NCI-H1105 (cell line): ENCODE measurements around the gene CENPP.

Experiments used
- DNase-seq: peaks from one replicate; lab custom pipeline; 2025; lab: John Stamatoyannopoulos, UW

The CENPP gene

DNA sequence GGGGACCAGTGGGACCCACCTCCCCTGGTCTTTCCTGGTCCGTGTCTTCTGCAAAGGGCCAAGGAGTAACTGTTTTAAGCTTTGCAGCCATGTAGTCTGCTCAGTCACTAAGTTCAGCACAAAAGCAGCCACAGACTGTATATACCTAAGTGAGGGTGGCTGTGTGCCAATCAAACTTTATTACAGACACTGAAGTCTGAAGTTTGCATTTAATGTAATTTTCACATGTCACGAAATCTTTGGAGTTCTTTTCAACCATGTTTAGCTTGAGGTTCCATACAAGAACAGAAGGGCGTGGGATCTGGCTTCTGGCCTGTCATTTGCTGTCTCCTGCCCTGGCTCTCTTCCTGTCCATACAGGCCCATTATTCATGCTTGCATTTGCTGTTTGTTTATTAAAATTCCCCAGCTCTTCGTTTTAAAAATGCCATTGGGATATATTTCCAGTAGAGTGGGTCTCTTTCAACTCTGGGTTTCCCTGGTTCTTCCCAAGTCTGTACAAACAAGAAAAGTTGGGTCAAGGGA, 274.2 kb downstream of the CENPP start:
- DNase-seq: no peak

DNA sequence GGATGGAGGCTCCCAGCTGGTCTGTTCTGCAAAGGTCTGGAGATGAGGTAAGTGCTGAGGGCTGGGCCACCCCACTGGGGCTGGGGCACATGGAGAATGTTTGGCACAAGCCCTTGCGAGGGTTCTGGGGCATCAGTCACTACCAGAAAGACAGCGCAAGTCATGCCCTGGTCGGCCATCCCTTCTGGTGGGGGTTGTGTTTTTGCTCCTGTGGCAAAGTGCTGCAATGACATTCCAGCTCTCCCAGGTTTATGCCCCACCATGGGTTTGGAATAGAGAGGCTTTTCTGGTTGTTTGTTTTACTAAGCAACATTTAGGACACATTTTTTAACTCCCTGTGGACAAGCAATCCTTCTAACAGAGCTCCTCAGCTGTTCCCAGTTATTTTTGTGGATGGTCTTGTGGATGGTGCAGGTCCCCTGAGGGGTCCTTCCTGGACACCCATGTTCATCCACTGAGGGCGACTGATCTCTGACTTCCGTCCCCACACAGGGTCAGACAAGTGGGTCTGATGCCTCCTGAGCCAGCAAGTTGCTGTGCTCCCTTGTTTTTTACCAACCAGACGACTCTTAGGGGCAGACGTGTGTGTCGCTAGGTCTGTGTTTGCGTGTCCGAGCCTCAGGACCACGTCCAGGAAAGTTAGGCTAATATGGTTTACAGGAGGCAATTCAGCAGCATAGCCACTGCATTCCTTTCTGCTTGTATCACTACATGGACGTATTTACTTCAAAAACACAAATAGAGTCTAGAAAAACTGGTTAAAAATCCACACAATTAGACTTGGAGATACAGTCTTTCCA, 274.9 kb downstream of the CENPP start:
- no peak for DNase-seq

DNA sequence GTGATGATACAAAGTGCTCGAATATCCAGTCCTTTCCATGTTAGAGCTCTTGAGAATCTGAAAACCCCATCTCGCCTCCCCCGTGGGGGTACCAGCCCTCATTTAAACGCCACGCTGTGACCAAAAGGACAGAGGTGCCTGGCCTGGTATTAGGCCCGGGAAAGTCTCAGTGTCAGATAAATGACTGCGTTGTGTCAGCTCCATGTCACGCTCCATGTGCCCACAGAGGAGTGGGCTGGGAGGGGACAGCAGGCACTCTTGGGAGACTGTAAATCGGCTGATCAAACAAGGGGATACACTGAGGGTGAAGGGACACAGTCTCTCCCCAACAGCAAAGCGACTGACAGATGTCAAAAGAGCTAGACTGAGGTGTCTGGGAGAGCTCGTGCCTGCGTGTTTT, 275.7 kb downstream of the CENPP start:
- DNase-seq: no peak

DNA sequence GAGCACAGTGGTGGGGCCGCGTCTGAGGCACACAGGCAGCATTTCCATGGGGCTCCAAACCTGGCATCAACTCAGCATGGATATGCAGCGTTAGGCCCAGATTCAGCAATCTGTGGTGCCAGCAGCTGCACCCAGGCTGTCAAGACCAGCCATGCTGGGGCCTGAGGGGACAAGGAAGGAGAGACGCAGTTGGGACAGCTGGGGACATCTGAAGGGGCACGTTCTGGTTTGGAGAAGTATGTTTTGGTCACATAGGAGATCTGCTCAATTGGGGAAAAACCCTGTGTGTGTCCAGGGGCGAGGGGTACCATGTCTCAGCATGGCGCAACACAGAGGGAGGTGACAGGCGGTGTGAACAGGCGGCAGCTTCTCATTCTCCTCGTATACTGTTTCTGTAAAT, 276.7 kb downstream of the CENPP start:
- no peak for DNase-seq

DNA sequence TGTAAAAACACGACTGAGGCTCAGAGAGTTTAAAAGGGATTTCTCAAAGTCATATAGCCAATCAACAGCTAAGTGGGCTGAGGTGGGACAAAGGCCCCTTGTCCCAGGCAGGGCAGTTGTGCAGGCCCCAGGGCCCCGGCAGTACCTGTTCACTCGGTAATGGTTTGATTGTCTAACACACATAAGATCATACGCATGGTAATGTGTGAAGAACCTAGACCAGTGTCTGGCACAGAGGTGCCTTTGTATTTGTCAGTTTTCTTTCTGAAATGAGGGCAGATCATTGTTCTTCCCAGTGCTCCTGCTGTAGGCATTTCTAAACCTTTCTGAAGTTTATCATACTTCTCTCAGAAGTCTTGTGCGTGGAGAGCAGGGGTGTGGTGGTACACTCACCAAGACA, 277.3 kb downstream of the CENPP start:
- no peak for DNase-seq

DNA sequence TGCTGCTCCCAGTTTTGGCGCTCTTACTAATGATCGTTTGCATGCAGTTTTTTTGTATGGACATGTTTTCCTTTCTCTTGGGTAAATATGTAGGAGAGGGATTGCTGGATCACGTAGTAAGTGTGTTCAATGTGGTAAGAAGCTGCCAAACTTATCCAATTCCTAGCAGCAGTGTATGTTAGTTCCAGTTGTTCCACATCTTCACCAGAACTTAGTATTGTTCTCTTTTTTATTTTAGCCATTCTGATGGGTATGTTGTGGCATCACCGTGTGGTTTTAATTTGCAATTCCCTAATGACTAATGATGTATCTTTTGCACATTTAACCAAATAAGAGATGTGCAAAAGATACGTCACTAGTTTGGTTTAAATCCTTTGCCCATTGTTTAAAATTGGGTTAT, 278.2 kb downstream of the CENPP start:
- DNase-seq: no peak

DNA sequence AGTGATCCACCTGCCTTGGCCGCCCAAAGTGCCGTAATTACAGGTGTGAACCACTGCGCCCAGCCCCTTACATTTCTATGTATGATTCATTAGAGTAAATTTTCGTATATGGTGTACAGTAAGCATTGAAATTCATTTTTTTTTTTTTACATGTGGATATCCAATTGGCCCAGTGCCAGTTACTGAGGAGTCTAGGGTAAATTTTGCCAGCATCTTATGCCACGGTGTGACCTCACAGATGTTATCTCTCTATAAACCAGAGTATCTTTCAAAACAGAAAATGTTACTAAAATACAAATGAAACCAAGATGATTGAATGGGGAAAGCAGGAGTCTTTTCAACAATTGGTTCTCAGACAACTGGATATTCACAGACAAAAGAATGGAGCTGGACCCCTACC, 279.5 kb downstream of the CENPP start:
- no peak for DNase-seq

DNA sequence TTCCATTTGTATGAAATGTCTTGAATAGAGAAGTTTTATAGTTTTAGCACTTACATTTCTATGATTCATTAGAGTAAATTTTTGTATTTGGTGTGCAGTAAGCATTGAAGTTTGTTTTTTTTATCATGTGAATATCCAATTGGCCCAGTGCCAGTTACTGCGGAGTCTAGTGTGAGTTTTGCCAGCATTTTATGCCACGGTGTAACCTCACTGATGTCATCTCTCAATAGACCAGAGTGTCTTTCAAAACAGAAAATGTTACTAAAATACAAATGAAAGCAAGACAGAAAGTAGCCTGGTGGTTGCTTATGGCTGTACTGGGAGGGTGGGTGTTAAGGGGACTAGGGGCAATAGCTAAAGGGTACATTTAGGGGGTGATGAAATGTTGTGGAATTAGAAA, 281.3 kb downstream of the CENPP start:
- no peak for DNase-seq

DNA sequence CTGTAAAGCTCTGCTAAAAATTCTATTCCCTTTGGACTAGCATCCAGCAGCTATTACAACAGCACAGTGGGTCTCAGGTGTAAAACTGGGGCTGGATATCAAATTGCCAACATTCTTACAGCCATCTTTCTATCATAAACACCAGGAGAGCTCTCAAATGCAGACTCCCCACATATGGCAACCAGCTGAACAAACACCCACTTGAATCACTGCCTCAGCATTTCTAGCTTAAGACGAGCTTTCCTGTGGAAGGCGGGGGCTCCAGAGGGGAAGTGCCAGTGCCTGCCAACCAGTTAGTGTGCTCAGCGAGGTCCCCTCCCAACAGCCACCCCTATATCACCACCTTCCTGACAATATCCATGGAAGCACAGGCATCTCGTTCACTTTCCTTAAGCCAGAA, 282.0 kb downstream of the CENPP start:
- peak; percentile 27 for DNase-seq

DNA sequence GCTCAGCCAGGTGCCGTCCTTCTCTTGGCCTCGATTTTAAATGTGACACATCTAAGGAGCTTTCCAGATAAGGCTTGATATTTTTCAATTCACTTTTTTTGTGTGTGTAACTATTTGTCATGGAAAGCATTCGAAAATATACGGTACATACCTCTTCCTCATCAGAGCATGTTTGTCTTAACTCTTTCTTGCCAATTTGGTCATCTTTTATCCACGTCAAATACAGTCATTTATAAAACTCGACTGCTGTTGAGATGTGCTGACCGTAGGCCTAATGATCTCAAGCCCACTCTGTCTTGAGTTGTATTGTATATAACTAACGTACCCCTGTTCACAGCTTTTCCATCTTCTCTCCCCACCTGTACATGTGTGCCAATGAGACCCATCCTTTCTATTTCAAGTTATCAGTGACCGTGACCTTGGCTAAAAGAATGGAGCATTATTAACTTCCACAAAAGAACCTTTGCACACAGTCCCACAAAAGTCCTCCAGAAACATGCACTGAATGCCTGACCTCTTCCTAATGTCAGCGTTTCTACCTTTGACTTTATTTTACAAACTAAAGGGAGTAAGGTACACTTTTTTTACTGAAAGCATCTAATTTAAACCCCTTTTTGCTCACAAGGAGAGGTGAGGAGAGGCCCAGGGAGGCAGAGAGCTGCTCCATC, 282.6 kb downstream of the CENPP start:
- no peak for DNase-seq

DNA sequence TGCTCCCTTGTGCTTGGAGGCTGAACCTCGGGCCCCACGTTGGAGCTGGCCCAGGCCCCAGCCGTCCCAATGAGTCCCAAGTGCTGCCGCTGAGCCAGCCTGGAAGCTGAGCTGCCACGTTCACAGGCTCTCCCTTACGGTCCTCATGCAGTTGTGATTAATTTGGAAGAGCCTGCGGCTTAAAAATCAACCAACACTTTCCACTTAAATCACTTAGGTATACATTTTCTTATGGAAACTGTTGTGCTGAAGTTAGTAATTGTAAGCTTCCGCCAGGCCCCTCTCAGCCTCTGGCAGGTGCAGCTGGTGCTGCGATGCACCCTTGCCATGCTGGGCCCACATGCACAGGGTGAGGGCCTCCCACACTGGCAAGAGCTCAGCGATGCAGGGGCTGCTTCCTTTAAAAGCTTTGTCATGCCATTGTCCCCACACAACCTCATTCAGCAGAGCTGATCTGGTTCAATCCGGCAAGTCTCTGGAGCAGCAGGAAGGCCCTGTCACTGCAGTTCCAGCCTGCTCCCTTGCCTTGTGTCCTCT, 283.2 kb downstream of the CENPP start:
- DNase-seq: no peak

DNA sequence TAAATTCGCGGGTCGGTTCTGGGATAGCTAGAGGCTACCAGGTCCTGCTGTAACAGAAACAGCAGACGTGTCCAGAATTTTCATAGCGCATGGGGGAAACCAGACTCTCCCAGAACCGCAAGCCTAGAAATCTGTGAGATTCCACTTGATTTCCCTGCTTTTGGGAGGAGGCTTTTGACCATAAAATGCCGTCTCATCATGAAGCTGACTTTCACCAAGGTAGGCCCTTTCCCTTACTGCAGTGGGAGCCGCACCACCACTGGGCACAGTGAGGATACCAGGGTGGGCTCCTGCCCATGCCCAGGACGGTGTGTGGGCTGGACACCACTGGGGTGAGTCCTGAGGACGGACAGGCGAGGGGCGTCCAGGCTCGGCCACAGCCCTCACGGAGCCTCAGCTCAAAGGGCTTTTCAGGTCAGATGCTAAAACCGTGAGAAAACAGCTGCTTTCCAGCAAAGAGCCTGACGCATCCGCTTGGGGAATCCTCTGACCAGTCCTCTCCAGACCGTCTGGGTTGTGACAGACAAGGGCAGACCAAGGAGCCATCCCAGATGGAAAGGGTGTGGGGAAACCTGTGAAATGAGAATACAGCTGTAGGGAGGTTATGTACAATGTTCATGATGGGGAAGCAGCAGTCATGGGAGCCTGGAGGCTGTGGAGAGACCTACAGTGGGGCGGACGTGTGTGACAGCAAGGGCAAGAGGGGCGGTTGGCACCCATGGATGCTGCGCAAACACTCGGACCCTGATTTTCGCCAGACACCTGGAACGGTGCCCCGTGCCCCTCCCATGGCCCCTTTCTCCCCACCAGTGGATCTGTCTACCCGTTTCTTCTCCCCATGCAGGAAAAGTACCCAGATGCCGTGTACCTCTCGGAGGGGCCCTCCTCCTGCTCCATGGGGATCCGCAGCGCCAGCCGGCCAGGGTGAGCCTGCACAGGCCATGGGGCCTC, 285.0 kb downstream of the CENPP start:
- no peak for DNase-seq

DNA sequence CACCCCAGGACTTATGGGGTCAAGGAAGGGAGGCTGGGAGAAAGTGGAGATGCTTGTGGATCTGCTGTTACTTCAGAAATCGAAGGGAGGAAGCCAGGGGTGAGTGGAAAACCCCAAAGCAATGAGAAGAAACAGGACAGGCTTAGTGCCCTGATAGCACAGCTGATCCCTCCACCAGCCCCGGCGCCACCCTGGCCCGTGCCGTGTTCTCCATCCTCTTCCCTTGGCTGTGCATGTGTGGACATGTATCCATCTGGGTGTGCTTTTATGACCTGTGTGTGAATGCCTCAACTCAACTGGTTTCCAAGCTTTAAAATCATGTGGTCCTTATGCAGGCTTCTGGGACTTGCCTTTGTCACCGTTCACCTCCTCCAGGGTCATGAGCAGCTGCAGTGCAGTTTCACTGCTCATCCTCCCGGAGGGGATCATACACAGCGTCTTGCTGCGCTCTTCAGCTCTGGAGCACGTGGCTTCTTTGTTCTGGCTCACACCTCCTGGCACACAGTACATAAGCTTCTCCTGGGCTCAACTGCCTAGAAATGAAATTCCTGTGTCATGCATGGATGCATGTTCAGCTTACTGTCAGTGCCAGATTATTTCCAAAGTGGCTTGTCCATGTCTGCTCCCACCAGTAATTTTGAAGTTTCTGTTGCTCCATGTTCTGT, 286.0 kb downstream of the CENPP start:
- no peak for DNase-seq

DNA sequence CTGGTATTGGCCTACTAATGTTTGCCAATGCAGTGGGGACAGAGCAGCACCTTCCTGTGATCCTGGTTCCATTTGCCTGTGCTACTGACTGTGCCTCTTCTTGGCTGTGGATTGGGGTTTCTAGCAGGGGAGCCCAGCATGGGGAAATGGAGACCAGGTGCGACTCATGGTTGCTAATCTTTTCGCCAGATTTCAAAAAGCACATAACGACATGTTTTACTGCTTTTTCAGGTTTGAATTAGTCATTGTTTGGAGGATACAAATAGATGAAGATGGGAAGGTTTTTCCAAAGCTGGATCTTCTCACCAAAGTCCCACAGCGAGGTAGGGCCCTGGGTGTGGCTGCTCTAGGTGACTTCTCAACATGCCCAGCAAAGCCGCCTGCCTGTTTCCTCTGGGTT, 286.5 kb downstream of the CENPP start:
- no peak for DNase-seq

DNA sequence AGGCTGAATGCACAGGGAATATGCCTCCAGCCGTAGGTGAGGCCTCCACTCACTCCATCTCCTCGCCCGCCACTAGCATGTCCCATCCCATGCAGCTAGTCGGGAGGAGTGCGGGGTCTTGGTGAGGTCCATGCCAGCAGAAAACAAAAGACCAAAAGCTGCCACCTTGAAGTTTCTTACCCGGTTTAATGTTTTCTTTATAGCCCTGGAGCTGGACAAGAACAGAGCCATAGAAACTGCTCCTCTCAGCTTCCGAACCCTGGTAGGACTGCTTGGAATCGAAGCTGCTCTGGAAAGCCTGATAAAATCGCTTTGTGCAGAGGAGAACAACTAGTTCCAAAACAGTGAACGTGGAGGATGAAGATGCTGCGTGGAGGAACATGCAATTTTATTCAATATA, 287.1 kb downstream of the CENPP start:
- DNase-seq: no peak

DNA sequence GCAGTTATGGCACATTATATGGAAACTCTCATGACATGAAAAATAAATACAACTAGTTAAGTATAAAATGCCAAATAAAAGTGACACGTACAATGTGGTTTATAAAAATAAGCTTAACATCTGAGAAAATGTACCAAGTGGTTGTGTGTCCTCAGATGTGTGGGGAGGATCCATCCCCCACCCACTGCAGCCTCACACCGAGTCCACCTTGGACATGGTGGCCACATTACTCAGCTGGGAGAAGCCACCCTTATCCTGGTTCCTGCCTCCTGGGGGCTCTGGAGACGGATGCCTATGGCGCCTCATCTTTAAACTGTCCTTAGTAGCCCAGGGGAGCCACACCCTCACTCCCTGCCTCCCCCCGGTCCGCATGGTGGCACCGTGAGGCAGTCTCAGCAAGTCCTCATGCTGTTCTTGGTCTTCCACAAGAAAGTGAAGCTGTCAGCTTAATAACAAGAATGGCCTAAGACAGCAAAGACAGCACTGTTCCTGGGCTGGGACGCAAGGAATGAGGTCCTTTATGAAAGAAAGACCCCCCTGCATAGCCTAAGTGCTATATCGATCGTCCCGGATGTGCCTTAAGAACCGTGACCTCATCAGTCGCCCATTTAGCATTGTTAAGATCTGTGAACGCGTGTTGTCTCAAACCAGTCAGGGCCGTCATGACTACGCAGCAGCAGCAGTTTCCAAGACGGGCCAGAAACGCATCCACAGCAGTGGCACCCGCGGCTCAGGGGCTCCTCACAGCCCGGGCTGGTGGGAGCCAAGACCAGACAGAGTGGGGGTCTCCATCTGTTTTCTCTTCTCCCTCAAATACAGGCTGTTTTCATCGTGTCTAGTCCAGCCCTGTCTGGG, 287.7 kb downstream of the CENPP start:
- no peak for DNase-seq

DNA sequence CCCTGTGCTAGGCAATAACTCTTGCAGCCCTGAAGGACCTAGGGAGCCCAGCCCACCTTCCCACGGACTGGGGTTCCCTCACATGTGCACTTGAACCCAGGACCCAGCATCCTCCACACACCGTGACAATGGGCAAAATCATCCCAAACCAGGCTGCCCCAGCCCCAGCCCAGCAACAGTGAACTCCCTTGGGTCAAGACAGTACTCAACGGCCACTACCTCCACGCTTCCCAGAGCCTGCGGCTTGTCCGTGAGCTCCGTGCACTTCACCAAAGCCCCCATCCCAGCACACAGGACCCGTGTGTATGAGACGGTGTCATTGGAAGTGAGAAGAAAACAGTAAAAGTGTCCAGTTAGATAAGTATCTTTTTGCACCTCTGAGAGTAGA, 288.4 kb downstream of the CENPP start:
- no peak for DNase-seq

DNA sequence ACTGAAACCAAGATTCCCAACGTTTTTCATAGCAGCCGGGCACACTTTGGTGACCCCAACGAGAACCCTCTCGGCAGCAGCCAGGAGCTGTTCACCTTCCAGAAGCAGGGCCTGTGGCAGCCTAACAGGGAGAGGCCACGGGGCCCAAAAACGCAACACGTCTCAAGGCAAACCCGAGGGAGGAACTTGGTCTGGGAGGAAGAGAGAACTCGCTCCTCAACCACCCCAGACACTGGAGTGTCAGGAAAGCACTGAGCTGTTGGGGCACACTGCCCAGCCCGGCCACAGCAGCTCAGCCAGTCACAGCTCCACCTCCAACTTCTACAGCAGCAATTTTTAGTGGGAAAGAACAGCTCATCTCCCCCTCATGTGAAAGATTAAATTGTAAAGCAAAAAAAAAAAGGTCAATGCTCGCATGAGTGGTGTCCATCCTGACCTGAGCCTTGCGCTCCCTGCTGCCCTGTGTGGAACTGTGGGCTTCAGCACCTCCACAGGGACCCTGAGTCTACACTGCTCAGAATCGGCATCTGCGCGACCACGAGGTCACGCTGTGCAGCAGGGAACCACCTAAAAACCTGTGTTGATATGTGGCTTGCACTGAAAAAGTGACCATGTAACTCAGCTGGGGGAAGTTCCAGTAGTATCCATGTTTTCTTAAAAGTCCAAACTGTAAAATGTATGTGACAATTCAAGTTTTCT, 289.2 kb downstream of the CENPP start:
- no peak for DNase-seq

DNA sequence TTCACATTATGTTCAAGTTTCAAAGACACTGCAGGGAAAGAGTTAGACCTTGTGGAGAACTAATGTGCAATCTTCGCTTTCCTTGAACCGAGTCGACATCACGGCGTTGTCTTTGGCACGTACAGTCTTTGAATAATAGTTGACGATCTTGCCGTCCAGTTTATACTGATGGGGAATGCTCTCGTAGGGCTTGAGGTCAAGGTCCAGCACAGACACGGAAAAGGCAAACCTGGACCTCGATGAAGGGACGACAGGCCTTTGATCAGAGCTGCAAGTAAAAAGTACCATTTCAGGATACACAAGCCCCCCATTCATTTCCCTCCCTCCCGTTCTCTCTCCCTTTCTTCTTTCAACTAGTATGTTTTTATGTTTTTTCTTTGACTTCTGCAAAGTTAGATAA, 290.0 kb downstream of the CENPP start:
- DNase-seq: no peak

DNA sequence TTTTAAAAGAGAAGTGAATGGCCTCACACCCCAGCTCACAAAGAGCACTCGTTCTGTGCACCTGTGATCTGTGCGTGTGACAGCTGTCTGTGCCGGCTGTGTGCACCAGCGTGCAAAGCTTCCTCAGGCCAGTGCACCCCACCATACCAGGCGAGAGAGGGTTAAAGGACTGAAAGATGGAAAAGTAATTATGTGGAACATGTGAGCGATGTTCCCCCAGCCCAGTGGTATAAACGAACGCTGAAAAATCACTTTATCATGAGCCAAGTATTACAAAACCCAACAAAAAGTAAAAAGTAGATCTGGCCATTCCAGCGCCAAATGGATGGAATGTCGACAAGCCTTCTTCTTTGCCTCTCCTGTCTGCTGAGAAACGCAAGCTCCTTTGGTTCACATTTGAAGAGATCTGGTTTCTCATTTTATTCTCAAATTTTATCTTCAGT, 290.5 kb downstream of the CENPP start:
- DNase-seq: no peak
